Measurements from ENCODE around the gene KCNH1.
"Not testable (repeated sequence)": the region's sequence is repeated elsewhere in the genome, so short reads cannot be mapped to it uniquely, and the experiment has no call there.

The KCNH1 gene

GRCh38 chr1:211014275-211014674, 119.7 kb downstream of the KCNH1 start:
- no peak for TF ChIP-seq ZFP3 (tag by site-specific recombination; IDR thresholded peaks at IDR 0.05; ENCODE audit: low read depth)
- TF ChIP-seq SCRT1 (tag by site-specific recombination; IDR thresholded peaks at IDR 0.05; ENCODE audit: borderline replicate concordance), result no peak
- TF ChIP-seq GFI1B (tag by site-specific recombination; IDR thresholded peaks at IDR 0.05), result no peak
- TF ChIP-seq ZNF600 (tag by site-specific recombination; IDR thresholded peaks at IDR 0.05), result no peak
- no peak overlapping the region for H3K4me3 ChIP-seq (ENCODE audit: low read depth, low read length)
- ChIA-PET POLR2A (interaction anchor here (0.5 kb wide), 1 partner anchor 881 kb away, joined by 4 read pairs; no protein-coding TSS in a partner anchor), CTCF (no interaction called here)
- H3K36me3 ChIP-seq (ENCODE audit: control insufficient read depth in 2 of 2, insufficient read depth in 1 of 2, low read length in 2 of 2), result no peaks in the 10 kb centered on the region
- H3K4me1 ChIP-seq (ENCODE audit: control insufficient read depth, insufficient read depth, low read length), result no peaks in the 10 kb centered on the region
- H3K27ac ChIP-seq (ENCODE audit: extremely low read depth, low read depth, low read length), result no peak overlapping the region
- H3K9me3 ChIP-seq (ENCODE audit: control insufficient read depth, insufficient read depth, low read depth, low read length), result no peaks in the 10 kb centered on the region

GRCh38 chr1:211013346-211014240, 120.4 kb downstream of the KCNH1 start:
- TF ChIP-seq KLF10 (tag by site-specific recombination; IDR thresholded peaks at IDR 0.05) (no peak), ZBTB20 (tag by site-specific recombination; IDR thresholded peaks at IDR 0.05) (no peak), ZNF157 (tag by site-specific recombination; IDR thresholded peaks at IDR 0.05) (no peak), ZNF391 (tag by site-specific recombination; IDR thresholded peaks at IDR 0.05; ENCODE audit: borderline replicate concordance, low read depth) (no peak), ZNF239 (tag by site-specific recombination; IDR thresholded peaks at IDR 0.05) (no peak), ZNF2 (tag by site-specific recombination; IDR thresholded peaks at IDR 0.05) (no peak), ZNF791 (tag by site-specific recombination; IDR thresholded peaks at IDR 0.05) (no peak), ZSCAN30 (tag by site-specific recombination; IDR thresholded peaks at IDR 0.05) (no peak), ZNF623 (tag by site-specific recombination; IDR thresholded peaks at IDR 0.05) (no peak), KLF7 (tag by site-specific recombination; IDR thresholded peaks at IDR 0.05; ENCODE audit: borderline replicate concordance) (no peak), ZBTB17 (tag by site-specific recombination; IDR thresholded peaks at IDR 0.05) (no peak)
- CTCF ChIA-PET, result no interaction called here

DNA sequence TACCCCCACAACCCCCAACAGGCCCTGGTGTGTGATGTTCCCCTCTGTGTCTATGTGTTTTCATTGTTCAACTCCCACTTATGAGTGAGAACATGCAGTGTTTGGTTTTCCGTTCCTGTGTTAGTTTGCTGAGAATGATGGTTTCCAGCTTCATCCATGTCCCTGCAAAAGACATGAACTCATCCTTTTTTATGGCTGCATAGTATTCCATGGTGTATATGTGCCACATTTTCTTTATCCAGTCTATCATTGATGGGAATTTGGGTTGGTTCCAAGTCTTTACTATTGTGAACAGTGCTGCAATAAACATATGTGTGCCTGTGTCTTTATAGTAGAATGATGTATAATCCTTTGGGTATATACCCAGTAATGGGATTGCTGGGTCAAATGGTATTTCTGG, 122.8 kb downstream of the KCNH1 start:
- peak; percentile 83; the same call in 1 of the 2 replicates for TF ChIP-seq ZNF280D (tag by site-specific recombination; IDR thresholded peaks at IDR 0.05)
- TF ChIP-seq ZNF146 (tag by site-specific recombination; IDR thresholded peaks at IDR 0.05), result peak; percentile 83
- H3K27ac ChIP-seq (ENCODE audit: extremely low read depth, low read depth, low read length); H3K36me3 ChIP-seq (ENCODE audit: control insufficient read depth in 2 of 2, insufficient read depth in 1 of 2, low read length in 2 of 2); POLR2A ChIA-PET; H3K4me3 ChIP-seq (ENCODE audit: low read depth, low read length); CTCF ChIA-PET; H3K9me3 ChIP-seq (ENCODE audit: control insufficient read depth, insufficient read depth, low read depth, low read length); H3K4me1 ChIP-seq (ENCODE audit: control insufficient read depth, insufficient read depth, low read length): not testable (repeated sequence)

More at GRCh38 chr1:211013346-211014240, 120.4 kb downstream of the KCNH1 start:
- POLR2A ChIA-PET, result no interaction called here
- Histone ChIP-seq H3K36me3 (ENCODE audit: control insufficient read depth in 2 of 2, insufficient read depth in 1 of 2, low read length in 2 of 2) (no peaks in the 10 kb centered on the region), H3K4me1 (ENCODE audit: control insufficient read depth, insufficient read depth, low read length) (no peaks in the 10 kb centered on the region), H3K9me3 (ENCODE audit: control insufficient read depth, insufficient read depth, low read depth, low read length) (no peaks in the 10 kb centered on the region), H3K4me3 (ENCODE audit: low read depth, low read length) (no peak overlapping the region), H3K27ac (ENCODE audit: extremely low read depth, low read depth, low read length) (no peak overlapping the region)

Data from HEK293 (cell line).